Prostate gland (tissue), 2 donors: Measurements from ENCODE around the gene SHC3.

Experiments
- CTCF ChIP-seq, 4 experiments: fragments of 200-600 bp in 2 of 4; fragments of 450-650 bp in 2 of 4; sonication (generic) in 2 of 4; IDR thresholded peaks; 1 replicate in 3 of 4; 2 replicates in 1 of 4; pipeline ENCODE4 v1.5.1; 2016 to 2019; ENCODE audit warnings: antibody characterized with exemption in 4 of 4, mild to moderate bottlenecking in 2 of 4, moderate library complexity in 2 of 4
- POLR2AphosphoS5 ChIP-seq: sonication (generic); formaldehyde crosslinking; IDR thresholded peaks from one replicate; pipeline ENCODE4 v1.6.1; 2017; ENCODE audit warnings: antibody characterized with exemption

DNA sequence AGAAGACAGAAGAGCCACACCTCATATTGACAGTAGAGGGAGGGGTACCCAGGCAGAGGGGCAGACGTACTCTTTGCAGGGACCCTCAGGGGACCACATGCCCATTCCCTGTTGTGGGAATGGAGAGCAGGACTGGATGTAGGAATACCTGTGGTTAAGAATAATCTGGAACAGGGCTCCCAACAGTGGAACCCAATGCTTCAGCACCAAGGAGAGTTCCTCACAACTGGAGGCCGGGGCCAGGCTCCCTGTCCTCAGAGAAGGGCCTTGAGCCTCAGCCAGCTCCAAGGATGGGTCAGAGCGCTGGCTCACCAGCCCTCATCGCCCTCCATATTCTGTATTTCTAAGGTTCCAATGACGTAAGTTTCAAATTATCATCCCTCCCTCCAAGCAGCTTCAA is 7.4 kb upstream of the SHC3 start:
- no peak for TF ChIP-seq POLR2AphosphoS5
- no peak for TF ChIP-seq CTCF (IDR thresholded peaks at IDR 0.05)
